ENCODE results near the gene SRGAP1.
"Not testable (repeated sequence)": the region's sequence is repeated elsewhere in the genome, so short reads cannot be mapped to it uniquely, and the experiment has no call there.

The SRGAP1 gene

DNA sequence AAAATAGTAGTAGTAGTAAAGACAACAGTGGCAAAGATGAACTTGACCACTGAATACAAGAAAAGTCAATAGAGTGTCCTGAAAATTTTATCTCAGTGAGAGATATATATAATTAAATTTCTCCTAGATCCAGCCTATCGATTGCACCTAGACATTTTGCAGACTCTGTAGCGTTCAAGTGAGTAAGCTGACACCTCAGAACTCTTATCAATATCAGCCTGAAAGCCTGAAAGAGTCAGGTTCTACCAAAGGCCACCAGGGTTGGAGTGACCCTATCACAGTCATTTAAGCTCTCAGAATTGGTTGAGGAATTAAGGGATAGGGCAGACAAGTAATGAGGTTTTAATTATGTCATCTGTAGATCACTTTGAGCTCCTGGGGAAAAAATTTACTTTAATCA lies 174.6 kb downstream of the SRGAP1 start:
- H3K27ac ChIP-seq = no peak overlapping the region
- TF ChIP-seq, protein P1, sequence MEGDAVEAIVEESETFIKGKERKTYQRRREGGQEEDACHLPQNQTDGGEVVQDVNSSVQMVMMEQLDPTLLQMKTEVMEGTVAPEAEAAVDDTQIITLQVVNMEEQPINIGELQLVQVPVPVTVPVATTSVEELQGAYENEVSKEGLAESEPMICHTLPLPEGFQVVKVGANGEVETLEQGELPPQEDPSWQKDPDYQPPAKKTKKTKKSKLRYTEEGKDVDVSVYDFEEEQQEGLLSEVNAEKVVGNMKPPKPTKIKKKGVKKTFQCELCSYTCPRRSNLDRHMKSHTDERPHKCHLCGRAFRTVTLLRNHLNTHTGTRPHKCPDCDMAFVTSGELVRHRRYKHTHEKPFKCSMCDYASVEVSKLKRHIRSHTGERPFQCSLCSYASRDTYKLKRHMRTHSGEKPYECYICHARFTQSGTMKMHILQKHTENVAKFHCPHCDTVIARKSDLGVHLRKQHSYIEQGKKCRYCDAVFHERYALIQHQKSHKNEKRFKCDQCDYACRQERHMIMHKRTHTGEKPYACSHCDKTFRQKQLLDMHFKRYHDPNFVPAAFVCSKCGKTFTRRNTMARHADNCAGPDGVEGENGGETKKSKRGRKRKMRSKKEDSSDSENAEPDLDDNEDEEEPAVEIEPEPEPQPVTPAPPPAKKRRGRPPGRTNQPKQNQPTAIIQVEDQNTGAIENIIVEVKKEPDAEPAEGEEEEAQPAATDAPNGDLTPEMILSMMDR (conservative IDR thresholded peaks at IDR 0.05) = no peak

DNA sequence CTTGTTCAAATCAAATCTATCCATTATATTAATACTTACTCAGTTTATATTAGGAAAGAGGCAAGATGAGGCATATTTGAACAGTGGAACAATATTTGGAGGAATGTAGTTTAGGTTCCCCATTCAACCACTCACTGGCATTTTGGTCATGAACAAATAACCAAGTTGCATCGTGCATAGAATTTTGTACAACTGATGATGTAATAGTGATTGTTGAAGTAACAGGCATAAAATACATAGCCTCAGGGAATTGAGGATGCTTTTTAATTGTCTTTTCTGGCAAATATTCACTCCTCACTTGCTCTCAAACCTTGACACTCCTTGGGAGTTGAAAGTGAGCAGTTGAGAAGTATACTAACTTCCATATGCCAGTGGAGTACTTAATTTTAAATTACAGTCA lies 175.2 kb downstream of the SRGAP1 start:
- no peak overlapping the region for H3K27ac ChIP-seq
- TF ChIP-seq, protein P1 (conservative IDR thresholded peaks at IDR 0.05) = no peak

DNA sequence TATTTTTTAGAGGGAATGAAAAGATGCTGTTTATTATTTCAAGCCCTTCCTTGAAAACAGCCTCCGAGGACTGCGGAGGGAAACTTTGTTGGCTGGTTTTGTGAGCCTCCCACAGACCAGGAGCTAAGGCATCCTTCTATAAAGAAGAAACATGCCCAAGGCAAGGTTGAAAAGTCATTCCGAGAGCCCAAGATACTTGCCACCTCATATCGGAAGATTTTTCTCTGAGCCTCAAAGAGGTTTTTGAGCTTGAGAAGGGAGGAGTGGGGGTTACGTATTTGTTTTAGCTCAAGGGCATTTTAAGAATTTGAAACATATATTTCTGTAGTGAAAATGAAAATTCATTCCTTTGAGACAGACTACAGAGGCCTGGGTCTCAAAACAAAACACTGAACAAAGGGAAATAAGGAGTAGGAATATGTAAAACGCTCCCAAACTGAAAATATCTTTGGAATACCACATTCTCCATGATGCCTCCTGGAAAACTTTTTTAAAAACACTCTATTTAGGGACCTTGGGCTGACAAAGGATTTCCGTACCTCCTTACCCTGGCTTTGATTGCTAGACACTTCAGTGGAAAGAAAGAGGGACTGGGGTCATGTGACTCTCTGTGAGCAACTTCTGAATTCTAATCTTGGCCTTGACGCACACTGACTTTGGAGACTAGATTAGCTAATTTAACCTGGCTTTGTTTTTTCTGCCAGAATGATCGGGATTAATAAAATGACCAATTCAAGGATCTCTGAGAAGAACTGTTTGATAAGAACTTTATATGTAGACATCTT lies 180.9 kb downstream of the SRGAP1 start:
- H3K27ac ChIP-seq = no peak overlapping the region
- TF ChIP-seq, protein P1 (conservative IDR thresholded peaks at IDR 0.05) = no peak

DNA sequence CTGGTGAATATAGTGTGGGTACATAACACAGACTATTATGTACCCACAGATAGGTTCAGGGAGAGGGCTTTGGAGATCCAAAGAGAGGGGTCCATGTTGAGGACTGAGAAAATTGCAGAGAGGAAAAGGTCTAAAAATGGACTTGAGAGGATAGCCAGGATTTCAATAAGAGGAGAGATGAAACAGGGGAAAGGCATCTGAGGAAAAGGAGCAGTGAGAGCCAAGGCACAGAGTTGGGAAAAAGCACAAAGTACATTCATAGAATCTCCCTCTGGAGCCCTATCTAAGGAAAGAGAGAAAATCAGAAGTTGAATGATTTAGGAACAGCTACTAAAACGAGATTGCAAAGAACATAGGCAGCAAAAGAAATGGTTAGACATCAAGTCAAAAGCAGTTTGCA lies 182.8 kb downstream of the SRGAP1 start:
- H3K27ac ChIP-seq = no peak overlapping the region
- TF ChIP-seq, protein P1 (conservative IDR thresholded peaks at IDR 0.05) = no peak

DNA sequence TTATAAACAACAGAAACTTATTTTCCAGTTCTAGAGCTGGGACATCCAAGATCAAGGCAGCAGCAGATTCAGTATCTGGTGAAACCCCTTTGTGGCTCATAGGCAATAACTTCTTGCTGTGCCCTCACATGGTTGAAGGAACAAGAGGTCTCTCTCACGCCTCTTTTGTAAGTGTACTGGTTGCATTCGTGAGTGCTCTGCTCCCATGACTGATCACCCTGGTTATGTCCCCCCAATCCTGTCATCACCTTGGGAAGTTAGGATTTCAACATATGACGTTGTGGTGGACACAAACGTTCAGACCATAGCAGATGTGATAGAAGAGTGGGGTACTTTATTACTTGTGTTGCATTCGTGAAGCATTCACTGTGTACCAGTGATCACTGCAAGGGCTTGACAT lies 184.0 kb downstream of the SRGAP1 start:
- TF ChIP-seq, protein P1 (conservative IDR thresholded peaks at IDR 0.05) = no peak
- no peak overlapping the region for H3K27ac ChIP-seq

DNA sequence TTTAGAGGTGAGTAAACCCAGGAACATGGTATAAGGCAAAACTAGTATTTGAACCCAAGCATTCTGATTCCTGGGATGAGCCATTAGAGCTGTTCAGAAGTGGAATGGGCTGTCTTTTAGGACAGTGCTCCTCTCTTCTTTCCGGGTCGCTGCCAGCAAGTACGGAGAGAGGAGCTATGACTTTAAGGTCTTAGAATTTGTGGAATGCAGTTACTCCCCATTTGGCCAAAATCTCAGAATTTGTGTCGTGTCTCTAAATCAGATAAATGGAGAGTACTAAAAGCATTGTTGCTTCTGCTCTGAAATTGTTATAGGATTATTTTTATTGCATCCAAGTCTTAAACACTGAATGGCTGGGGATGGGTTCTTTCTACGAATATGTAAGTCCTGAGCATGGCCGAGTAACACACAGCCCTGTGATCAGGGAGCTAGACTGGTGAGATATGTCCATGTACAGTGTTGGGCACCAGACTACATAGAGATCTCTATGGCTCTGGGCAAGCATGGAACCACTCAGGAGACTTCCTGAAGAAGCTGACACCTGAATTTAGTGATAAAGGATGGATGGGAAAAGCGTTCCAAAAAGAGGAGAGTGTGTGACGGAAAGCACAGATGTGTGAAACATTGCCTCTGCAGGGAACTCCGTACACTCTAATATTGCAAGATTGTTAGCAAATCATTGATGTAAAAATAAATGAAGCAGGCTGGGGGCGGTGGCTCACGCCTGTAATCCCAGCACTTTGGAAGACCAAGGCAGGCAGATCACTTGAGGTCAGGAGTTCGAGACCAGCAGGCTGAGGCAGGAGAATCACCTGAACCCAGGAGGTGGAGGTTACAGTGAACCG lies 184.7 kb downstream of the SRGAP1 start:
- TF ChIP-seq, protein P1 (conservative IDR thresholded peaks at IDR 0.05) = no peak
- no peak overlapping the region for H3K27ac ChIP-seq

DNA sequence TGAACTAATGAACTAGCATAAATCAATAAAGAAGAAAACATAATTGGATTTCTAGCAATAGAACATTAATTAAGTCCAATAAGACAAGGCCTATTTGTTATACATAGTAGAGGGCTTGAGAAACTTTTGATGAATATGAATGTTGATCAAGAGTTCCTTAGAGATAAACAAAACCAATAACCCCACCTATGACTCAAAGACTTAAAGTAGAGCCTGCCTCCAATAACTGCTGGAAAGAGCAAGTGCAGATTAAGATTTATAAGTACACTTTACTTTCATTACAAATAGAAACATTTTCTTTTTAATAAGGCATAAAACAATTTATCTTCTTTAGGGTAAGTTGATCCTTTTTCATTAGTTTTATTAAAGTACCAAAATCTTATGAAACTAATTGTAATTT lies 185.7 kb downstream of the SRGAP1 start:
- H3K27ac ChIP-seq = no peak overlapping the region
- TF ChIP-seq, protein P1 (conservative IDR thresholded peaks at IDR 0.05) = no peak

DNA sequence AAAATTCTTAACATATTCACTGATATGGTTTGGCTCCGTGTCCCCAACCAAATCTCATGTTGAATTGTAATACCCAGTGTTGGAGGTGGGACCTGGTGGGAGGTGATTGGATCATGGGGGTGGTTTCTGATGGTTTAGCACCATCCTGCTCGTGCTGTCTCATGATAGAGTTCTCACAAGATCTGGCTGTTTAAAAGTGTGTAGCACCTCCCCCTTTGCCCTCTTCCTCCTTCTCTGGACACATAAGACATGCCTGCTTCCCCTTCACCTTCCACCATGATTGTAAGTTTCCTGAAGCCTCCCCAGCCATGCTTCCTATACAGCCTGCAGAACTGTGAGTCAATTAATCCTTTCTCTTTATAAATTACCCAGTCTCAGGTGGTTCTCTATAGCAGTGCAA lies 189.6 kb downstream of the SRGAP1 start:
- not testable (repeated sequence) for H3K27ac ChIP-seq

Measured in VCaP (cell line).